GM15510 (cell line): ENCODE results near the gene NRM.

ENCODE experiments used
- POLR2A ChIP-seq: IDR thresholded peaks from 3 replicates; pipeline ENCODE4 v1.6.1; 2011; ENCODE audit warnings: borderline replicate concordance; ENCODE audit not compliant: insufficient read length; ENCODE audit errors: extremely low read depth

Gene NRM

DNA sequence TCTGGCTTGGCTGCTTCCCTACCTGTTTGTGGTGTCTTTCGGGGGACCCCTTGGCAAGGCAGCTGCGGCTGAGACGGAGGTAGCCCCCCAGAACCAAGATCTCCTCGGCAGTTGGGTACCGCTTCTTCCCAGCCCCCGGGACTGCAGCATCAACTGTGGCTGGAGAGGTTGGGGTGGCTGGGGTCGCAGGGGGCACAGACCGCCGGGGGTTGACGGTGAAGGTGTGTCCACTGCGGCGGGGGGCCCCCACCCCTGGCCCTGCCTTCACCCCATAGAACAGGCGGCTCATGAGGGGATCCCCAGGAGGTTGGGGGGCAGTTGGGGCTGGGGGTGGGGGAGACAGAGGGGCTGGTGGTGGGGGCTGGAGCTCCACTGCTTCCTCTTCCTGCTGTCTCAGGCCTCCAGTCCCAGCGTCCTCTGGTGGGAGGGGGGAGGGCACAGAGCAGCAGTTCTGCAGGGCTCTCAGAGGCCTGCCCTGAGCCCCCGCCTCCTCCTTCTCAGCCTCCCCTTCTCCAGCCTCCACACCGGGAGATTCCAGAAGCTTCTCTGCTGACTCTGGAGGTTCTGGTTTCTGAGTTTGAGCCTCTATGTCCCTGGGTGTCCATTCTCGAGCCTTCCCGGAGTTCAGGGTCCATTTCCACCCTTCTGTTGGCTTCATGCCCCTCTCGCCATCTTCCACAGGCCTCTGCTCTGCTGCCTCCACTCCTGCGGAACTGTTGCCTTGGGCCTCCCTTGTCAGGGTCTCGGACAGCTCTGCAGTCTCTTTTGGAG, 6.2 kb downstream of the NRM start:
- TF ChIP-seq POLR2A: peak; percentile 38

DNA sequence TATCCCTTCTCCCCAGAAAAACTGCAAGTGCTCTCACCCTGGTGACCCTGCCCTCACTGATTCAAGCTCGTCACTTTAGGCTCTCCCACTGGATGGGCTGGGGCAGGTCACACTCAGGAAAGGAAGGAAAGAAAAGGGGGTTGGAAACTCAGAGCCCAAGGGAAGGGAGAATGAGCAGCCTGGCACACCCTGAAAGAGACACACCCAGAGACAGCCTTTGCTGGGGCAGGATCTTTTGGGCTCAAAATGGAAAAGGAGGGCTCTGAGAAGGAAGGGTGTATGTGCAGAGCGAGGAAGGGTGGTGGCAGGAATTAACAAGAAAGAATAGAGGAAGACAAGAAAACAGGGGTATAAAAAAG, 6.8 kb downstream of the NRM start:
- TF ChIP-seq POLR2A: no peak

DNA sequence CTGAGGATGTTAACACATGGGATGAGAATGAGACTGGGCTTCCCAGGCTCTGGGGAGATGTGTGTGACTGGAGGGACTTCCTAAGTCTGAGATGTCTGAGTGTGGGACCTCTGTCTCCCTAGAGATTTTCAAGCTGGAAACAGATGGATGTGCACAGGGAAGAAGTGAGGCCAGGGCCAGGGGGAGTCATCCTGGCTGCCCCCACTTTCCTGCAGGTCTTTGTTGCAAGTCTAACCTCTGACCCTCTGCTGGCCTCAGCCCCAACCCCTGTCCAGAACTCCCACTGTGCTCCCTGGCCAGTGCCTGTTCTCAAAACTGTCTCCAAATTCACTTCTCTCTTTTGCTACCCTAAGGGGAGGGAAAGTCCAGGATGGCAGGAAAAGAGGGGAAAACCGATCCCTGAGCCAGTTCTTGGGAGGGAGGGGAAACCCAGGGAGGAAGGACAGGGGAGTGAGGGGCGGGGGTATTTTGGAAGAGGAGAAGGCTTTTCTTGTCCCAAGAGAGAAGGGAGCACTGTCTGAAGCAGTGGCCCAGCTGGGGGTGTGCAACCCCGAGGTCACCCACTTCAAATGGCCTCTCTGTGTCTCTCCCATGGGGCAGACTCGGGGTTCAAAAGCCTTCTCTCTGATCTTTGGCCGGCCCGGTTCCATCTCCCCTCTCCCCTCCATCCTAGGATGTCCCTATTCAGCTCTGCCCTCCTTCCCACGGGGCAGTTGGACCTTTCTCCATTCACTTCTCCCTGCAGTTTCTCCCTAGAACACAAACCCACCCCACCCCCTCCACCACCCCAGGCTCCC, 7.4 kb downstream of the NRM start:
- TF ChIP-seq POLR2A: no peak

DNA sequence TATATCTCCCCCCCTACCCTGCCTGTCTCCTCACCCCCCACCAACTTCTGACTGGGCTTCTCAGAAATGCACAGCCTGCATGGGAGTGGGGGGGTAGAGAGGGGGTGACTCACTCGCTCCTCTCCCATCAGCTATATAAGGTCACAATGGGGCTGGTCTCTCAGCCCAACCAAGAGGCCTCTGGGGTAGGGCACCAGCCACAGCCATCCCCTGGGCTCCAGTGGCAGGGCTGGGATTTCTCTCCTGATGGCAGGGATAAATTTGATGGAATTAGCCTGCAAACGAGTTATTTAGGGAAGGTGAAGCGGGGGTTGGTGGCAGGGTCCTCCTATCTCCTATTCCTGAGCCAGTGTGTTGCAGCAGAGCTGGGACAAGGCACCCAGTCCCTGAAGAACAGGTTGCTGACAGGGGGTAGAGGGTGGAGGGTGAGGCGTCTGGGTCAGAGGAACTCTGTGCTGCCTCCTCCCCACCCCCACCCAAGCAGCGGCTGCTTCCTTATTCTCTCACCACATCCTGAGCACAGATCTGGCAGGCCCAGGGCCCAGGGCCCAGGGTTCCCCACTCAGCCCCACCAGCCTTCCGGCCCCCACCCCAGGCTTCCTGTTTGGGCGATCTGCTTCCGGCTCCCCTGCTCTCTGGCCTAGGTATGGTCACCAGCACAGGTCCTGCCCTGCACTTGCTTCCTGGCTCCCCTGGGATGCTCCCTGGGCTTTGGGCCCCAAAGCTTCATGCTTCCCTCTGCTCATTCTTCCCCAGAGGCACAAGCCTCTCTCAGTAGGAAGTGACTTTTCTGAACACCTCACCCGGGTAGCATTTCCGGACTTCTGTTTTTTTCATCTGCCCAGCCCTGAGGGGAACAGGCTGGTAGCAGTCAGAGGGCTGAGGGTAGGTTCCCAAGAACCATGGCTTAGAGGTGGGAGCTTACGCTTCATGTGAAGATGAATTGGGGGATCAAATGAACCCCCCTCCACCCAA, 8.4 kb downstream of the NRM start:
- peak; percentile 77 for TF ChIP-seq POLR2A

DNA sequence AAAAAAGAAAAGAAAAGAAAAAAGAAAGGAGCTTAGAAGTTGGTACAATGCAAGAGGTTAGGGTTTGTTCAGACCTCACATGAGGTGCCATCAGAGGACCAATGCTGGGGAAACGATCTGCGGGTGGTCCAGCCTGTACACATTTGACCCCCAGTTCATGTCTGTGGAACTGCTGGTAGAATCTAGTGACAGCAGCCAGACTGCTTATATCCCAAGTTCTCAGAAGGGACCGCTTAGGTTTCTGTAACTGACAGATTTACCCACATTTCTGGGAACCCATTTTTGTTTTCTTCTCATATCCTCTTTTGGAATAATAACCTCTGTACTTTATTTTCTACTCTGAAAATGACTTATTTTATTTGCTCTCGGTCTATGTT, 9.0 kb downstream of the NRM start:
- TF ChIP-seq POLR2A: no peak

DNA sequence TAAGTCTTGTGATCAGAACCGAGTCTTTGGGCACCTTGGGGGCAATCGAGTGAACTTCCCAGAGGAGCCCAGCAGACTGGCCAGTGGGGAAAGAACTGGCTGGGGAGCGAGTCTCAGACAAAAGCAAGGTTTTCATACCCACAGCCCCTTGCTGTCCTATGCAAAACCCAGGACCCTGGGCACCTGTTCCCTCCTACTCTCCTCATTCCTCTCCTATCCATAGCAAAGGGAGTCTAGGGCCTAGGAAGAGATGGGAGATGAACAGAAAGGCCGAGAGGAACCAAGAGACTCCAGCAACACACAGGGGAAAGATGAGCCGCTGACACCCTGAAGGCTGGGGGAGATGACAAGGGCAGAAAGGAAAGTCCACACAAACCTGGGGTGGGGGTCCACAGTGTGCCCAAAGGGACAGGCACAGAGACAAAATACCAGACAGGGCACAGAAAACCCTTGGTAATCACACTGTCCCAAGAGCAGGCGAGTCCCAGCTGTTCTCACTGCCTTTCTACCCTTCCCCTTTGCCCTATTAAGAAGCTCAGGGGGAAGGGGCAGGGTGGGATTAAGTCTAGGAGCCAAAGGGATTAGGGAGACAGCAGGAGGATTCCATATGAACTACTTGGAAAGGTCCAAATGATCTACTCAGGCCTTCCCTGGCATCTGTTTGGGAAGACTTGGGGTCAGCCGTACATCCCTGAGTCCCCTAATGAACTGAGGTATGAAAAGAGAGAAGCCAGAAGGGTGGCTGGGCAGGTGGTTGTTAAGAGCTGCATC, 10.8 kb downstream of the NRM start:
- no peak for TF ChIP-seq POLR2A

DNA sequence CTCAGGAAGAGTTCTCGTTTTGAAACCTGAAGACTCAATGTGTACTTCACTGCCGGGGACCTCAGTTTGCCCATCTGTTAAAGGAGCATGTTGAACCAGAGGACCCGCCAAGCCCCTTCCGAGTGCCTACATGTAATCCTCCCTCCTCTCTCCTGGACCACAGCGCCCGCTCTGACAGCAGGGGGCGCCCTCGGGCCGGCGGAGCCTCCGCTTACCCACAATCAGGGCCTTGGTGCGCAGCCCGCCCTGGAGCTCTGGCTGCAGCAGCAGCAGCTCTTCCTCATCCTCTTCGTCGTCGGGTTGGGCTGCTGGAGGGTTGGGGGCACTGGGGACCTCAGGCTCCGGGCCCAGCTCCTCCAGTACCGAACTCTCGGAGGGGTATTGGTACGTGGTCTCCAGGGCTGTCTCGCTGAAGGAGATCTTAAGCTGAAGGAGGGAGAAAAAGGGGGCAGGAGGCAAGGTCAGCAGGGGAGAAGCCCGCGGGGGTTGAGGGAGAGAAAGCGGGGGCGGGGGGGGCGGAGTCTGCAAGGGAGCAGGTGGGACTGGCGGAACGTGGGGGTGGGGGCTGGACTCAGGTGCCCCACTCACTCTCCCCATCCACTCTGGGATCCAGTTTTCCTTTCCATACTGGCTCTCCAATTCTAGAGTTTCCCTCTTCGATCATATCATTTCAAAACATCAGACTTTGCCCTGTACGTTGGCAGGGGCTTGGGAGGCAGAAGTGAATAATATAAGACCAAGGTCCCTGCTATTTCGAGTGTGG, 11.6 kb downstream of the NRM start:
- no peak for TF ChIP-seq POLR2A

DNA sequence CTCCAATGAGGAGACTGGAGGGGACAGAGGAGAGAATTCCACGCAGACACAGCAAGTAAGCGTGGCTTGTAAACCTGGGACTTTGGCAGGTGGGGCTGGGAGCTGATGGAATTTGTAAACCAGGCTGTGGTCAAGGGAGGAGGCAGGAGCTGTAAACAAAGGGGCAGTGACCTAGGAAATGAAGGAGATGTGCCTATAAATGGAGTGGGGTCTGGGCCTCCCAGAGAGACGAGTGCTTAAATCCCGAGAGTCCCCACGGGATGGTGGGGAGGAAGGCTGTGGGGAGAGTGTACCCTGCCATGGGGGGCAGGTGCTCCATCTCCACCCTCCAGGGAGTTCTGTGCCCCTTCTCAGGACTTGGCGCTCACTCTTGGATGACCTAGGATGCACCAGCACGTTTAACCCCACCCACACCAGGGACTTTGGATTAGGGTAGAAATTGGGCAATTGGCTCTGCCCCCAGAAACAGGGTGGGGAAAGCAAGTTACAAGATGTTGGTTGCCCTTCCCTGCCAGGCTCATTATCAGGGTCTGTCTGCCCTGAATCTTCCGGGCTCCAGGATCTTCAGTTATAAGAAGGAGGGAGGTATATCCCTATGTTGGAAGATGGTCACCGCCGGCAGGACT, 14.0 kb downstream of the NRM start:
- TF ChIP-seq POLR2A: no peak

DNA sequence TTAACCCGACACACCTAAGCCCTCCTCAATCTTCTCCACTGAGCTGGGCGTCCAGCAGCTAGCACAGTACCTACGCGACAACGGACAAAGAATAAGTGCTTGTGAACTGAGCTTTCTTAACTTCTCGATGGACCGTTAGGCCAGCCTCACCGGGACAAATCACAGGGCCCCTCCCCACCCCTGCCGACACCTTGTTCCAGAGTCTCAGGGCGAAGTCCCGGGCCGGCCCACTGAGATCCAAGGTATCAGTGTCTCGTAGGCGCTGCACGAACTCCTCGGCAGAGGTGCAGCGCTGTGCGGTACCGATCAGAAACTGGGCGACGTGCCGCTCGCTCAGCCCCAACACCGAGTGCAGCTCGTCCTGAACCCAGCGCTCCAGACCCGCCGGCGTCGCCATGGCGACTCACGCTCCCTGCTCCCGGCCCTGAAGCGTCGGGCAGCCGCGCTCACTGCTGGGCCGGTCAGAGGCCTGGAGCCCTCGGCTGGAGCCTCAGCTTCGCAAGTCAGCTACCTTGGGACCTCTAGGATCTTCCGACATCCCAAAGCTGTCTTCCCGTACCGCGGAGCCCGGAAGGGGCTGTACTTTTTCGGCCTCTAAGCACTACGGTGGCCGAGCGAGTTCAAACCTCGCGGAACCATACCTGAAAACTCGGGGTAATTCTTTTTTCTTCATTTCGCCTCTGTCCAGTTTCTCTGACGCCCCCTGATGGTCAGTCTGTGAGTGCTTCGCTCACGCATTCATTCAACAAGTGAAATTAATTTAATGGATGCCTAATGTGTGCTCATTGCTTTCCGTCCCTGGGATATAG, 18.1 kb downstream of the NRM start, which contains the start of gene DHX16:
Gene DHX16, minus strand, starts transcription at position 562 of the 809 bp plus-strand sequence. Its CDS starts 165 bp downstream, at position 397.
- TF ChIP-seq POLR2A: peak; percentile 74

DNA sequence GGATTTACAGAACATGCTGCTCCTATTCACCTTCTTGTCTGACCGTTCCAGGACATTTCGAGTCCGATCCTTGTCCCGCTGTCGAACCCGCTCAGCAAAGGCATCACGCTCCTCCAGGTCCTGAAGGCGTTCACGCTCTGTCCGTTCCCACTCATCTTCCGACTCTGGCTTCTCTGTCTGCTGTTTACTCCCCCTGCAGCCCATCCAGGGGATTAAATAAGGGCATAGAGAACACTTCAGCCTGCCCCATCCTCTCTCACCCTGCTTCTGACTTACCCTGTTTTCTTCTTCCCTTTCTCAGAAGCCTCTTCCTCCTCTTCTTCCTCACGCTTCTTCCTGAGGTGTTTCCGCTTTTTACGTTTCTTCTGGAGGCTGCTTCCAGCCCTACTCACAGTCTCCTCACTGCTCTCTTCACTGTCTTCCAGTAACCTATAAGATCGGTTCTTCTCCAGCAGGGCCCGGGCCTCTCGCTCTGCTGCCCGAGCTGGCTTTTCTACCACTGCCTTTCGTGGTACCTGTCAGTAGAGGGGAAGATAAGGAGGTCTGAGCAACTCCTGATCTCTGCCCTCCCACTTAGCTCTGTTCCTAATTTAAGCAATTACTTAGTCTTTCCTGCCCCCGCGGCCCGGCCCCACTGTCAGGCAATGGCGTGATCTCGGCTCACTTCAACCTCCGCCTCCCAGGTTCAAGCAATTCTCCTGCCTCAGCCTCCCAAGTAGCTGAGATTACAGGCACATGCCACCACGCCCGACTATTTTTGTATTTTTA, 19.8 kb downstream of the NRM start:
- TF ChIP-seq POLR2A: no peak

DNA sequence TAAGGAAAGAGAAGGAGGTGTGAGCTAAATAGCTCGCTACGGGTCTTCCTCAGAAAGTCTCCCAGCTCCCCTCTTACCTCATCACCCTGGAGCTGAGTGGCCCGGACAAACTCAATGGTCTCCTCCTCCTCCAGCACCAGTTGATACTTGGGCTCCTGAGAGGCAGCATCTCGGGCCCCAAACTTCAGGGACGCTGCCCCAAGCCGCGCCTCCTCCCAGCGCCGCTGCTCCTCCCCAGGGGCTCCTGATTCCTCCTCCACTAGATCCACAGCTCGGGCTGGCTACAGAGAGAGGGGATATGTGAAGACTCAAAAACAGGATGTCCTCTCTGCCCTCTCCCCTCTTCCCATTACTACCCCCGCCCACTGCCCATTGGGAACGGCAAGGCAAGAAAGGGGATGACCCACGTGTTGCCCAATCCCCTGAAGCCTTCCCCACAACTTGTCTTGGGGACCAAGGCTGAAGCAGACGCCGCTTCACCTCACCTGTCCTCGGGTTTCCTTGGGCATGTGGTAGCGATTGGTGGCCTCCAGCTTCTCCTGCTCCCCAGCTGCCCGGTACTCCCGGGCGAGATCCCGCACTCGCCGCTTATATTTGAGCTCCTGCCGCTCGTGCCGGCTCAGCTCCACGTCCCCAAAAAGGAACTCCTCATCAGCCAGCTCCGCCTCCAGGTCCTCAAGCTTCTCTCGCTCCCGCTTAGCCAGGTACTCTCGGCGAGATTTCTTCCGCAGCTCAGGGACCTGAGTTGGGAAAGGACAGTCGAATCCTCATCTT, 25.6 kb downstream of the NRM start:
- TF ChIP-seq POLR2A: no peak

DNA sequence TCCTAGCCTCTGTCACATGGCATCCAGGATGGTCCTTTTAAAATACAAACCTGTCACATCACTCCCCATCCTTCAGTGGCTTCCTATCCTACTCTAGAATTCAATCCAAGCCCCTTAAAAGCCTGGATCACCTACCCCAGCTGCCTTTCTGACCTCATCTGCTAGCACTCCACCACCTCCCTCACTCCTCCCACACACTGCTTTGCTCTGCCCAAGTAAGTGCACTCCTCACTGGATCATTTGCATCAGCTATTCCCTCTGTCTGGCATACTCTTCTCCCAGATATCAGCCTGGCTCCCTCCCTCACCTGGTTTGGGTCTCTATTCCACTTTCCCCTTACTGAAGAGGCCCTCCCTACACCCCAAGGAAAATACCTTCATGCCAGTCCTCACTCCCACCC, 33.3 kb downstream of the NRM start:
- no peak for TF ChIP-seq POLR2A
